ACHN (cell line): ENCODE data around the gene SLC25A17.
"Not testable (repeated sequence)": the region's sequence is repeated elsewhere in the genome, so short reads cannot be mapped to it uniquely, and the experiment has no call there.

ENCODE experiments used
- DNase-seq: peaks from one replicate; pipeline ENCODE4 v3.0.0-alpha.2; 2015
- in situ Hi-C: cut with HindIII; loops from 2 replicates; pipeline ENCODE4 v1.10.0; 2017; ENCODE audit warnings: low sequenced_read_pairs, low pct_ligation_motif_present, low pct_unique_long_range_greater_than_20kb

The SLC25A17 gene

GRCh38 chr22:40818747-40819598 is at the start of gene SLC25A17:
Gene SLC25A17 (minus strand): TSS chr22:40819346. CDS start chr22:40819248, 98 bp downstream.
- DNase-seq, result peak; percentile 83
- in situ Hi-C loops, result no loop called here

DNA sequence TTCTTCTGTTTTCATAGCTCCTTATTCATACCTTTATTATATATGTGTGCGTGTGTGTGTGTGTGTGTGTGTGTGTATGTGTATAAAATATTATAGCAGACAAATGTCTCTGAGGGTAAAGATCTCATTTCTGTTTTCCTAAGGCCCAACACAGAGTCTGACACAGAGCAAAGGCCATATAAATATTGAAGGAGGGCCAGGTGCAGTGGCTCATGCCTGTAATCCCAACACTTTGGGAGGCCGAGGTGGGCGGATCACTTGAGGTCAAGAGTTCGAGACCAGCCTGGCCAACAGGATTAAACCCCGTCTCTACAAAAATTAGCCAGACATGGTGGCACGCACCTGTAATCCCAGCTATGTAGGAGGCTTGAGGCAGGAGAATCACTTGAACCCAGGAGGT is 49.2 kb upstream of the SLC25A17 start:
- in situ Hi-C loops, DNase-seq: not testable (repeated sequence)

- in situ Hi-C loops, result no loop called here
- no peak for DNase-seq
Observed at GRCh38 chr22:40867109-40867508, 48.0 kb upstream of the SLC25A17 start.

DNA sequence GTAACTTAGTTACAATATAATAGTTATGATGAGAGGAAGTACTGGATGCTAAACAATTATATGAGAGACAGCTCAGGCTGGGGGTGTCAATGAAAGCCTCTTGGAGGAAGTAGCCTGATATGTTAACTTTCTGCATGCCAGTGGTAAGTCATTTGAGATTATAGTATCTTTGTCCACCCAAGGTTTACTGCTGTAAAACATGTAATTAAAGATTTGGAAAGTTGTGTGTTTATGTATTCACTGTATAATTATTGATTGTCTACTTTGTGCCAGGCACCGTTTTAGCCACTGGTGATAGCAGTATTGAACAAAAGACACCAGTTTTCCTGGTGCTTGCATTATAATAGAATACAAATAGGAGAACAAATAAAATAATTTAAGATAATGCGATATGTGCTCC is 43.4 kb upstream of the SLC25A17 start:
- DNase-seq, result no peak
- in situ Hi-C loops, result no loop called here

GRCh38 chr22:40862013-40862412 is 42.9 kb upstream of the SLC25A17 start, which contains the start of gene DNAJB7:
Gene DNAJB7 (minus strand): TSS chr22:40862113. CDS start chr22:40861994, 119 bp downstream.
- DNase-seq, result no peak
- in situ Hi-C loops, result no loop called here

DNA sequence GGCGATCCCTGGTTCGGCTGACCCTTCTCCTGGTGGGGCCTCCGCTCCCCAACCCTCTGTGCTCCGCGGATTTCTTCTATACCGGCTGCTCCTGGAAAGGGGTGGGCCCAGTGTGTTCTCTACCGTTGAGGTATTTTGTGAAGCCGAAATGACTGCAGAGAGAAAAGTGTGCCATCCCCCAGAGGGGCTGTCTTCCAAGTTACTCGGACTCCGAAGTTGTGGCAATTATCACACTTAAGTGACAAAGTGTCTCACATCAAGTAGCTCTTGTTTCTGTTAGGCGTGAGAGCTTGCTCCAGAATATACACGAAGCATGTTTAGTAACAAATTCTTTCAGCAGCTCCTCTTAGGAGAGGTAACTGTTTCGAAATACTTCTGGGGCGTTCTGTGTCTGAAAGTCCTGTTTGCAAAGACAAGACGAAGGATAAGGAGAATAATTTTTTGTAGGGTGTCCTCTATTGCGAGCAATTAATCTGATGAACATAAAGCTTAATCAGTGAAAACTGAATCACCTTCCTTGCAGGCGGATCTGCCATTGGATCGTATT is 38.2 kb upstream of the SLC25A17 start:
- DNase-seq, result peak; percentile 14
- in situ Hi-C loops, result no loop called here

DNA sequence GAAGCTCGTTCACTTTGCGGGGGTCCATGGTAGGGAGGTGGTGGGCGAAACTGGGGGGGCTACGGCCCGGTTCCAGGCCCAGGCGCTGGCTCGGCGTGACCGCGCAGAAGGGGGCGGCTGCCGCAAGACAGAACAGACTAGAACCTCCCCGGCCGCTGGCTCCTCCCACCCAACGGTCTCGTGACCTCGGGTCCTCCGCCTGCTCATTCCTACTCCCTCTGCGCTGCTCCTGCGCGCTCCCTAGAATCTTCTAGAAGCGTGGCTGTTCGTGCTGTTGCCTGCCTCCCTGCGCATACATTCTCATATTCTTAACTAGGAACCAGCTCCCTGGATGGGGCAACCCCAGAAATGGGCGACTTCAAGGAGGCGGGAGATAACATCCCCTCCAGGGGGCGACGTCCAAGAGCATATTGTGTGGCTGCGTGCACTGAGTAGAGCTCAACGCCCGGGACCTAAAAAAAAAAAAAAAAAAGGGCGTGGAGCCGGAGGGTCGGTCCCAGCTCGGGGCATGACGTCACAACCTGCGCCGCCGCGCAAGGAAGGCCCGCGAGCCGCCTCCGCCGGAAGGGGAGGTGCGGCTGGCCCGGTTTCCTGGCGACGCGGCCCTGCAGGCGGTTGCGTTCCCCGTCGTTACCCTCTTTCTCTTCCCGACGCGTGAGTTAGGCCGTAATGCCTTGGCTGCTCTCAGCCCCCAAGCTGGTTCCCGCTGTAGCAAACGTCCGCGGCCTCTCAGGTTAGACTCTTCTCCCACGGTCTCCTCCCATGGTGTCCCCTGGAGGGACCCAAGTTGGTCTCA is 37.6 kb upstream of the SLC25A17 start, which contains the start of the genes ST13 and XPNPEP3:
TSS of gene ST13 (minus strand) at position 127 of the 796 bp plus-strand sequence. CDS start at position 28, 99 bp downstream.
TSS of gene XPNPEP3 (plus strand) at position 636 of the 796 bp plus-strand sequence. CDS start at position 670, 34 bp downstream.
- peak; percentile 92 for DNase-seq

DNA sequence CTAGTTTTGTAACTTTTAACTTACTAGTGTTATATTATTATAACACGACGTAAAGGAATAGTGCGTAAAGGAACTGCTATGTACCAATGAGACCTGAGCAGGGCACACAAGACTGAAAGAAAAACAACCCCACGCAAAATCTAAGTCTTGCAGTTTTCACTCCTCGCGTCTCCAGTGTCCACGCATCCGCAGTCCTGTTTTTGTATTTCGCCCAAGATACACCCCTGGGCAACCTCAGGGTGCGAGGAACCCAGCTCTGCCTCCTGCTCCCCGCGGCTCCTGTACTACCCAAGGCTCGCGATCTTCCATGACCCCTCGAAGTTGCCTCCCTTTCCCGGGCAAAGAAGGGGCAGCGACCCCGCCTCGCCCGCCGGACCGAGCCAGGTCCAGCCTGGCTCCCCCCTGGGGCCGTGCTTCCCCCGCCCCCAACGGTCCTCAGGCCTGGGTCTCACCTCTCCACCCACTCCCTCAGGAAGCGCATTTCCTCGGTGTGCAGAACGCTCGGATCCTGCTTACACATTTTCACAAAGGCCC is 36.9 kb upstream of the SLC25A17 start:
- DNase-seq, result peak; percentile 34

More for the DNA sequence above, 37.6 kb upstream of the SLC25A17 start, which contains the start of the genes ST13 and XPNPEP3:
- in situ Hi-C loops, result no loop called here

DNA sequence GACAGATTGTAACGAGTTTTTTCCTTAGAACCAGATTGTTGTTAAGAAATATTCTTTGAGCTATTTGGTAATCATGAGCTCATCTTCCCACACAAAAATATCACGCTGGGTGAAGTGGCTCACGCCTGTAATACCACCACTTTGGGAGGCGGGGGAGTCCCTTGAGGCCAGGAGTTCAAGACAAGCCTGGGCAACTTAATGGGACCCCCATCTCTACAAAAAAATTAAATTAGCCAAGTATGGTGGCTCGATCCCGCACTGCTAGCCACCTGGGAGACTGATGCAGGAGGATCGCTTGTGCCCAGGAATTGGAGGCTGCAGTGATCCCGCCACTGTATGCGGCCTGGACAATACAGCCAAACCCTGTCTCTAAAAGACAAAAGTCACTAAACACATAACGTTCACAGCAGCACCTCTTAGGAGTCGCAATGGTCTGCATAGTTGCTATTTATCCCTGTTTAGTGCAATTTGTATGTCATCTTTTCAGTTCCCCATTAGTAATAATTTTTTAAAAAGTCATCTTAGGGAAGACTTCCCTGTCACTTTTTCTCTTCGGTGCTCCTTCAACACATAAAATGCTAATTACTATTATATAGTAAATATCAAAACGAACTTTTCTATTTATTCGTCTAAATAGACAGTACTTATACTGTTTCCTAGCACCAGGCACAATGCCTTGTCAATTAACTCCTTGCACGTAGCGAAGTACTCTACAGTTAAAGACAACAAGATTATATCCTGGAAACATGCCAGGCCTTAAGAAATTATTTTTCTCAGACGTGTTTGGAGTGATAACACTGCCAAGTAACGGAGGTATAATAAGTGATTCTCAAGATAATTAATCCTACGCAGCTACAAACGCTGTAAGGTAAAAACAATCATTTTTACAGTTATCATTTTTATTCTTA is 36.2 kb upstream of the SLC25A17 start:
- DNase-seq, result peak; percentile 14
- in situ Hi-C loops, result no loop called here

More for the DNA sequence above, 36.9 kb upstream of the SLC25A17 start:
- in situ Hi-C loops, result no loop called here

- in situ Hi-C loops, result no loop called here
Observed at GRCh38 chr22:40853961-40854360, 34.8 kb upstream of the SLC25A17 start.

GRCh38 chr22:40853333-40853732 is 34.2 kb upstream of the SLC25A17 start:
- in situ Hi-C loops, result no loop called here
- no peak for DNase-seq

More at GRCh38 chr22:40853961-40854360, 34.8 kb upstream of the SLC25A17 start:
- no peak for DNase-seq

- DNase-seq, in situ Hi-C loops: not testable (repeated sequence)
Observed at GRCh38 chr22:40845816-40846215, 26.7 kb upstream of the SLC25A17 start.

GRCh38 chr22:40844951-40845350 is 25.8 kb upstream of the SLC25A17 start:
- in situ Hi-C loops, result no loop called here
- DNase-seq, result no peak

DNA sequence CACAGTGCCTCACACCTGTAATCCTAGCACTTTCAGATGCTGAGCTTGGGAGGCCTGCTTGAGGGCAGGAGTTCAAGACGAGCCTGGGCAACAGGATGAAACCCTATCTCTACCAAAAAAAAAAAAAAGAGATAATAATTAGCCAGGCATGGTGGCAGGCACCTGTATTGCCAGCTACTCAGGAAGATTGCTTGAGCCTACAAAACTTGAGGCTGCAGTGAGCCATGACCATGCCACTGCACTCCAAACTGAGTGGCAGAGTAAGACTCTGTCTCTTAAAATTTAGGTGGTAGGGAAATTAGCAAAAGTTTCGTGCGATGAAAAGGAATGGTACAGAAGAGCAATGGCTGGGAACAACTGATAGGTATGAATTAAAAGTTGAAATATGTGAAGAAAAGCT is 19.3 kb upstream of the SLC25A17 start:
- no peak for DNase-seq
- in situ Hi-C loops, result no loop called here

GRCh38 chr22:40834619-40835018 is 15.5 kb upstream of the SLC25A17 start:
- DNase-seq, result no peak
- in situ Hi-C loops, result no loop called here

DNA sequence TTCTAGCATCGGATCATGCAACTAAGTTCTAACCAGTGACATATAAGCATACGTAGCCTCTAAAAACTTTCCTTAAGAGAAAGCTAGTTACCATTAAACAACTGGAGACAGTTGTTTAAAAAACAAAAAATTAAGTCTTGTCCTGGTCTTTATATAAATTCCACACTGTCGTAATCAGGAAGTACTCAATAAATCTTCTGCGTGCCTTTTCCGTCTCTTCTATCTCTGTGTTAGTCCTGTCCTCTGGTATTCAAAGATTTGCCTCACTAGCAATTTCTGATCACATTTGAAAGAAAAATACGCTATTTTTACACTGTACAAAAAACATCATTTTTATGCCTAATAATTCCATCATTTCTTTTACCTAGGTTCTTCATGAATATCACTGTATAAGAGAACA is 10.0 kb upstream of the SLC25A17 start:
- no peak for DNase-seq
- in situ Hi-C loops, result no loop called here

DNA sequence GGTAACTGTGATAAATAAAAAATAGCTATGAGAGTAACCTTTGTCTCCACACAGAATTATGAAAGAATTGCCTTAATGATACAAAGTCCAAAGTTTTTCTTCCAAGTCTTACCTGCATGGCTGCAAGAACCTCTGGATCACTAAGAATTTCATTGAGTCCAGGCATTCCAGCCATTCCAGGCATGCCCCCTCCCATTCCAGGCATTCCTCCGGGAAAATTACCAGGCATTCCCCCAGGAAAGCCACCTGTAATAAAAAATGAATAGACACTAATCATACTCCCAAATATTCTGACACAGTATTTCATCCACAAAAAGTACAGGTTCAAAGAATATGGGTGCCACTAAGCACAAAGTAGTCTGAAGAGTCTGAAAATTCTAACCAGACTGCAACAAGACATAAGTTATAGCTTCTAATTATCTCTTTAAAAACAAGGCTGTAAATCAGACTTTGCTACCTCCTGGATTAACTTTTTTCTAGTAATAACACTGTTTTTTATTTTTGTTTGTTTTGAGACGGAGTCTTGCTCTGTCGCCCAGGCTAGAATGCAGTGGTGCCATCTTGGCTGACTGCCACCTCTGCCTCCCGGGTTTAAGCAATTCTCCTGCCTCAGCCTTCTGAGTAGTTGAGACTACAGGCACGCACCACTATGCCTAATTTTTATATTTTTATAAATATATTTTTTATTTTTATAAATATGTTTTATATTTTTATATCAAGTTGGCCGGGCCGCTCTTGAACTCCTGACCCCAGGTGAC is 8.0 kb upstream of the SLC25A17 start:
- DNase-seq, result peak; percentile 41
- in situ Hi-C loops, result no loop called here
